Stimulated activated CD4-positive, alpha-beta T cell treated with anti-CD3 and anti-CD28 coated beads, Interleukin-12 subunit alpha, Interleukin-12 subunit beta, amount 100 ng/mL, for 4 hours (primary cell): Measurements from ENCODE around the gene ADAMTS12.

ENCODE experiments used
- DNase-seq: peaks from one replicate; pipeline ENCODE4 v3.0.0-alpha.2; 2020

Gene ADAMTS12

GRCh38 chr5:33509036-33509435, 382.8 kb downstream of the ADAMTS12 start:
- no peak for DNase-seq

DNA sequence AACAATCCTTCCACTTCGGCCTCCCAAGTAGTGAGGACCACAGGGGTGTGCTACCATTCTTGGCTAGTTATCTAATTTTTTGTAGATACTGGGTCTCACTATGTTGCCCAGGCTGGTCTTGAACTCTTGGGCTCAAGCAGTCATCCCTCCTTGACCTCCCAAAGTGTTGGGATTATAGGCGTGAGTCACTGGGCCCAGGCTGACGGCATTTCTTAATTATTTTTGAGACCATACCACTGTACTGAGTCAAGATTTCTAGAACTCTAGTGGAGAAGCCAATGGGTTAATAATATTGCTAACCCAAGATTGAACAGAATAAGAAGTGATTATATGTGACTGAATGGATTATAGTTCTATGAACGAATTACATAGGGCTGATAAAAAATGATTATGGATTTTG, 384.4 kb downstream of the ADAMTS12 start:
- no peak for DNase-seq

DNA sequence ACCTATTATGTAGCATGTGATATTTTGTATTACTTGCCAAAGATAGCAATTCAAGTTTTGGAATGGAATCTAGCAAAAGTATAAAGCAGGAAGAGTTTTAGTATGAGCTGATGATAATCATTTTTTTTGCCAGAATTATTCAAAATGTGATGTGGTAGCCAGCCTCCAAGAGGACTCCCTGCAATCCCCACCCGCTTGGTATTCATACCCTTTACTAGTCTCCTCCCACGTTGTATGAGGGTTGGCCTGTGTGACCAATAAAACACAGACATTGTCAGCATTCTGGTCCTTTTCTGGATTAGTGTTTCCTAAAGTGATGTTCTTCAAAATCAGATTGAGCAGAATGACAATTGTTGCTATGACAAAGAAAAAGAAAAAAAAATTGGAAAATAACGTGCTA, 387.2 kb downstream of the ADAMTS12 start:
- no peak for DNase-seq

- DNase-seq: no peak
Measured at GRCh38 chr5:33501899-33502298, 389.9 kb downstream of the ADAMTS12 start.

- no peak for DNase-seq
Measured at GRCh38 chr5:33501260-33501659, 390.5 kb downstream of the ADAMTS12 start.

DNA sequence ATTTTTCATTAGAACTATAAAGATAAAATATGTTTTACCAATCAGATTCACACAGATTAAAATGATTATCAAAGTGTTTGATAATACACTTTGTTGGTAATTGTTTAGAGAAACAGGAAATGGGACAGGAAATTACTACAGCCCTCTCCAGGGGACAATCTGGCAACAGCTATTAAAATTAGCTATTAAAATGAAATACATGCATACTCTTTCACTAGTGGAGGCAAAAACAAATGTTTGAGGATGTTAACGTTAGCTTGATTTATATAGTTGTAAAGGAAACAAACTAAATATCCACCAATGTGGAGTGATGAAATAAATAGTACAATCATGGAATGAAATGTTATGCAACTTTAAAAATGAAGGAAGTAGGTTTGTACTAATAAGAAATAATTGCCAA, 397.3 kb downstream of the ADAMTS12 start:
- DNase-seq: no peak

DNA sequence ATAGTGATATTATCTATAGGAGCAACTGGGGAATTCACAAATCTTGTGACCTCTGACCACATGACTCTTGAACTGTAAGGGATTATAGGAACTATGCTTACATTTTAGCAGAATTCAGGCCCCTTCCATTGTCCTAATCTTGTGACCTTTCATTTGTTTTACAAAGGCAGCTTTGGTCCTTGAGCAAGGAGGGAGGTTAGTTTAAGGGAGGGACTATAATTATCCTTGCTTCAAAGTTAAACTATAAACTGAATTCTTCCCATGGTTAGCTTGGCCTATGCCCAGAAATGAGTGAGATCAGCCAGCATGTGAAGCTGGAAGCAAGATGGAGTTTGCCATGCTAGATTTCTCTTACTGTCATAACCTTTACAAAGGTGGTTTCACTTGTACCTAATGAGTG, 399.8 kb downstream of the ADAMTS12 start:
- DNase-seq: no peak

DNA sequence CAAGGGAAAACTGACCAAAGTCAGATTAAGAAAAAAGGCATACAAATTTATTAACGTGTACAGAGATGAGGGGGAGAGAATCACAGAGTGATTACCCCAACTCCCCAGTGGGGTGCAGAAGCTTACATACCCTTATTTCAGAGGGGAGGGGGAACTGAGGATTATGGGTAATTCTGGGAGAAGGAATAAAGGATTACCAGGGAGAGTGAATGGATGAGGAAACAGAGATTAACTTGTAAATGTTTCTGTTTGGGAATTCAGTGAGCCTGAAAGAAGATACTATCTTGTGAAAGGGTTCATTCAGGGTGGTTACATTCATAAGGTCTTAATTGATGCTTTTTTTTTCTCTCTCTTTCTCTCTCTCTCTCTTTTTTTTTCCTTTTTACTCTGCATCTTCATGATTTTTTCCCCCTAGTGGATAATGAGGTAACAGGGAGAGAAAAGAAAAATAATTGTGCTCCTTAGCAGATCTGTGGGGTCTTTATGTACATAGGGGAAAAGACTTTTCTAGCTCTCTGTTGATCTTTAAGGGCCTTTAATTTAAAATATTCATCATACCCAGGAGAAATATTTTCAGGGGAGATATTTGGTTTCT, 401.6 kb downstream of the ADAMTS12 start:
- DNase-seq: no peak

DNA sequence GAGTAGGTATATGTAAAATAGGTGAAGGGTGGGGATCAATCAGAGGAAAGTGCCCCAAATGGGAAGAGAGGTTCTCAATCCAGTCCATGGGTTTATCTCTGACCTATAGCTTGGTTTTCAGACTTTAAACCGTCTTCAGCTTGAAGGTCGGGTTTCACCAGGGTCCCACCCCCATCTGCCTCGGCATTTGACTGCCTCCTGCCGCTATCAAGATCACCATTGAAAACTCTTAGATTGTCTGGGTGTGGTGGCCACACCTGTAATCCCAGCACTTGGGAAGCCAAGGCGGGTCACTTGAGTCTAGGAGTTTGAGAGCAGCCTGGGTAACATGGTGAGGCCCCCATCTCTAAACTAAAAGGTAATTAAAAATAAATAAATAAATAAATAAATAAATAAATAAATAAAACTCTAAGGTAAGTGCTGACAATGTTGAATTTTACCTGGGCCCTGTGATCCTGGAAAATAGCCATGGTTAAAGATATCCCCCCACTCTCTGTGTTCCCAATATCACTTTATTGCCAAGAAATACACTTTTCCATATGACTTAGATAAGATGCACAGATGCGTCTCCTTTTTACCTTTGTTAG, 402.2 kb downstream of the ADAMTS12 start:
- no peak for DNase-seq

DNA sequence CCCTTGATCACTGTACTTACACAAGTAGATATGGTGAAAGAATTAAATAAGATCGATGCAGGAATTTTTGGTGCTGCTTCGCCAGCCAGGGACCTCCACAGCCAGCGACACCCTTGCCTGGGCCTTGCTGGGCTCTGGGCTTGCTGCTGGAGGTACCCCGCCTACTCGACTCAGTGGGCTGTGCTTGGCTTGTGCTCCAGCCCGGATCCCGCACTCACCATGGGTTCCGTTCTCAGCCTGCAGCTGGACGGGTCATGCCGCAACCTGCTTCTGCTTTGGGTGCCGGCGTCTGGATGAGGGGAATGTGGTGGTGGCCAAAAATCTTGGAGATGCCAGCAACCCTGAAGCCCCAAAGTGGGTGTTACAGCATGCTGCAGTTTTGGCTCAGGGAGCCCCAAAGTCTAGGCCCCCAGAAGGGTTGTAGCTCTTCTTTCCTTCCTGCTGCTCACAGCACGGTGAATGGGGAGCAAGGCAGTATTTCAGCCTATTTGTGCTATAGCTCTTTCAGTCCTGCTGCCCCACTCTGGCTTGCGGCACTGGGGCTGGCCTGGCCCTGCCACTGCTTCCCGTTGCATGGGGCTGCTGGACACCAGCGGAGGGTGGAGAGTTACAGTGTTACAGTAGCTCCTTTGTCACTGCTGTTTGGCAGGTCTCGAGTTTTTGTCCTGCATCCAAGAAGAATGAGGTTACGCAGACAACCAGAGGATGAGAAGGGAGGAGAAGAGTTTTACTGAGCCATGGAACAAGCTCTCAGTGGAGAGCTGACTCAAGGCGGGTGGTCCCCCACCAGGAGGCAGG, 403.0 kb downstream of the ADAMTS12 start:
- DNase-seq: no peak

DNA sequence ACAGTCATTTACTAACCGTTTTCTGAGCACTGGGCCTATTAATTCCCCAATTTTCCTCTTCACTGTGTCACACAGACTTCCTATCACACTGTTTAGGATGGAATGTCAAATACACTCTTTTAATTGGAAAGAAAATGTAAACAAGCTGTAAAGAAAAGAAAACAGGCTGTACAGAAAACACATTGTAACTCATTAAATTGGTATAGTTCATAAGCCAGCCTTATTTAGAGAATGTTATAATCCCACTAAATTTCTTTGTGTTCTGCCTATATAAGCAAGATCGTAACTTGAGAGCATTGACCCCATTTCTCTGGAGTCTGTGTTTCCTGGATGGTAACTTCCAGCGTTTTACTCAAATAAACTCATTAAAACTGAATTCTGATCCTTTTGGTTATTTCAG, 404.6 kb downstream of the ADAMTS12 start:
- DNase-seq: no peak

DNA sequence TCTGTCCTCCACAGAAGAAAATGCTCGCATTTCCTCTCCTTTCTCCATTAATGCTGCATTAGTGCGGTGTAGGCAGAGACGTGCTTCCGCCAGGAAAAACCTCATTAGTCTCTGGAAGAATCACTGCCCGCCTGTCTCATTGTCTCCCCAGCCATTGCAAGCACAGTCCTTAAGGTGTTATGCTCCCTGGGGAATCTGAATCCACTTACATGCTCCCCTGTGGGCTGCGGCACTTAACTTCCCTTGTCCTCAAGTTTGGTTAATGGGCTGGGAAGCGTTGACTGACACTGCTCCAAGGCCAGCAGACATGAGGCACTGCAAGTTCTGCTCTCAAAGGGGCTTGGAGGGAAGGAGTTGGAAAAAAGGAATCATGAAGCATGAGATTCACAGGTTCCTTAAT, 409.5 kb downstream of the ADAMTS12 start:
- DNase-seq: no peak

- DNase-seq: no peak
Measured at GRCh38 chr5:33480876-33481275, 410.9 kb downstream of the ADAMTS12 start.

GRCh38 chr5:33479311-33479710, 412.5 kb downstream of the ADAMTS12 start:
- no peak for DNase-seq

DNA sequence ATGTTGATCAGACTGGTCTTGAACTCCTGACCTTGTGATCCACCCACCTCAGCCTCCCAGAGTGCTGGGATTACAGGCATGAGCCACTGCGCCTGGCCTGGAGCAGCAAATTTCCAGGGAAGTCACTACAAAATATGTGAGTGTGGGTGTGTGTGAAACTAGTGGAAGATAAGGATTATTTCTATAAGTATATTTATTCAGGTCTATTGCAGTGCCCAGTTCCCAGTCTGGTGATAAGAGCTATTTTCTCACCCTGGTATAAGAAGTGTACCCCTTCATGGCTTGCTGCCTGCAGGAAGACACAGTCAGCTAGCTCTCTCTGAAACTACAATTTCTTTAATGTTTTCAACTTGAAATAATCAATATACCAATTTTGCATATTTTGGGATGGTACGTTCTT, 414.0 kb downstream of the ADAMTS12 start:
- no peak for DNase-seq

DNA sequence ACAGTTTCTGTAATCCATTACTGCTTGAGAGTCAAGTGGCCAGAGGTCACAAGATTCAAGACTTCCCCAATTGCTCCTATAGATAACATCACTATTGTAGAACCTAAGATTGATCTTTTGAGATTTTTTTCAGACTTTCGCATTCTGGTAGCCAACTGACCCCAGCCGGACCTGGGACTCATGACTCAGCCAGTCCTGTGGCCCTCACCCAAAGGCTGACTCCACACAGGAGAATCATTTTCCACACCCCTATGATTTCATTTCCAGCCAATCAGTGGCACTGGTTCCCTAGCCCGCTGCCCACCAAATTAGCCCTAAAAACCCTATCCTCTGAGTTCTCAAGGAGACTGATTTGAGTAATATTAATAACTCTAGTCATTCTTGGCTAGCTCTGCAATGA, 414.8 kb downstream of the ADAMTS12 start:
- no peak for DNase-seq

- DNase-seq: no peak
Measured at GRCh38 chr5:33475706-33476105, 416.1 kb downstream of the ADAMTS12 start.

GRCh38 chr5:33474931-33475499, 416.8 kb downstream of the ADAMTS12 start:
- DNase-seq: no peak

DNA sequence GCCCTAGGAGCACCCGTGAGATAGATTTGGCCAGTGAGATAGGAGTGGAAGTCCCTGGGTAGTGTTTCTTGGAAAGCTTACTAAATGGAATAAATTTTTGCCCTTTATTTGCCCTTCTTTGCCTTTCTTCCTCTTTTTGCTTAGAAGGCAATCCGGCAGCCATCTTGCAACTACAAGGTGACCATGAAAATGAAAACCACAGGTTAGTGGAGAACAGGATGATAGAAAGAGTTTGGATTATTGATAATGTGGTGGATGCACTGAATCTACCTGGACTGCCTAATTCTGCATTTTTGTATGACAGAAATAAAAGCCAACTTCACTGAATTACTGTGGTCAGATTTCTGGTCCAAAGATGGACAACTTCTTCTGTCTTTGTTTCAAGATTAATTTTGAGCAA, 417.8 kb downstream of the ADAMTS12 start:
- DNase-seq: no peak
